ENCODE measurements around the gene MYH2. TPM values are rescaled to one million over a fixed set of nuclear protein-coding genes. Genes with fewer than 3 reads are reported as not detected.

Gene MYH2
- total RNA-seq (2022) (not detected in 2 replicates), Bru-seq, nascent RNA (not detected), BruChase-seq, experiment 1, labeled RNA remaining after a 6-hour chase (percentile 4 among the genes with signal in this experiment), BruChase-seq, experiment 2, labeled RNA remaining after a 2-hour chase (not detected)
- long read RNA-seq = 0 reads

DNA sequence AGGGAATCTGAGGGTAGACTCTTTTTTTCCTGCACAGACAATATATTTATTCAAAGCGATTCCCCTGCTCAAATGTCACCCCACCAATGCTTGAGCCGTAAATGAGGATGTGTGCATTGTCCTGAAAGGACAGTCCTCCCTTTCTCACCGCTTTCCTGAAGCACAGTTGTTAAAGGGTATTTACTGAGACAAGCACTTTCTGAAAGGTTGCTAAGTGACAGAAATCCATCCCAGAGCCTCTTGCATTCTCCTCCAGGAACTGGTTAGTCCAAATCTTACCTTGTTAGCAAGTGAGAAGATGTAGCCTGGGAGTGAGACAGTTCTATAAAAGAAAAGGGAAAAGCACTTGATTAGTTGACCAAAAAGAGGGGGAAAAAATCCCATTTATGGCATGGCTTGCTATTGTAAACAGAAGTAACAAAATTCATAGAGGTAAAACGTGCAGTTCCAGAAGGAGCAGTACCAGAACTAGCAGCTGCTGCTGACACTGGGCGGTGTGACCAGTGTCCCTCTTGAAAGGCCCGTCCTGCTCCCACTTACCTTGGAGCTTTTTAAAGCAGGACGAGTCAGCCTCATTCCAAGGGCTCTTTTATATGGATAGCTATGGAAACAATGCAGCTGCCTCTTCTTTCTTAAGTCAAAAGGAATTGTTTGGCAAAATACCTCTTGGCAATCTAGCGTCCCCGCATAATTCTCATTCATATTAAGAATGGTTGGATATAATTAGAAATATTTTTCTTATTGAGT, at the start of gene MYH2:
TSS of gene MYH2 (minus strand) at position 563 of the 747 bp plus-strand sequence. CDS start 1,738 bp downstream, outside the sequence.
- TF ChIP-seq, protein P1, sequence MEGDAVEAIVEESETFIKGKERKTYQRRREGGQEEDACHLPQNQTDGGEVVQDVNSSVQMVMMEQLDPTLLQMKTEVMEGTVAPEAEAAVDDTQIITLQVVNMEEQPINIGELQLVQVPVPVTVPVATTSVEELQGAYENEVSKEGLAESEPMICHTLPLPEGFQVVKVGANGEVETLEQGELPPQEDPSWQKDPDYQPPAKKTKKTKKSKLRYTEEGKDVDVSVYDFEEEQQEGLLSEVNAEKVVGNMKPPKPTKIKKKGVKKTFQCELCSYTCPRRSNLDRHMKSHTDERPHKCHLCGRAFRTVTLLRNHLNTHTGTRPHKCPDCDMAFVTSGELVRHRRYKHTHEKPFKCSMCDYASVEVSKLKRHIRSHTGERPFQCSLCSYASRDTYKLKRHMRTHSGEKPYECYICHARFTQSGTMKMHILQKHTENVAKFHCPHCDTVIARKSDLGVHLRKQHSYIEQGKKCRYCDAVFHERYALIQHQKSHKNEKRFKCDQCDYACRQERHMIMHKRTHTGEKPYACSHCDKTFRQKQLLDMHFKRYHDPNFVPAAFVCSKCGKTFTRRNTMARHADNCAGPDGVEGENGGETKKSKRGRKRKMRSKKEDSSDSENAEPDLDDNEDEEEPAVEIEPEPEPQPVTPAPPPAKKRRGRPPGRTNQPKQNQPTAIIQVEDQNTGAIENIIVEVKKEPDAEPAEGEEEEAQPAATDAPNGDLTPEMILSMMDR (IDR thresholded peaks at IDR 0.05; ENCODE audit: unreplicated experiment) = no peak
- intact Hi-C loops (cut with micrococcal nuclease) = no loop called here
- Mint-ChIP-seq H3K27me3 (ENCODE audit: insufficient read depth, unreplicated experiment) (no peaks in the 10 kb centered on the region), H3K36me3 (ENCODE audit: insufficient read depth, unreplicated experiment) (no peaks in the 10 kb centered on the region), H3K9me3 (ENCODE audit: unreplicated experiment) (no peaks in the 10 kb centered on the region), H3K4me3 (ENCODE audit: unreplicated experiment) (no peak within 1 kb of the TSS), H3K4me1 (ENCODE audit: insufficient read depth, unreplicated experiment) (no peaks in the 10 kb centered on the region), H3K27ac (ENCODE audit: low read depth, unreplicated experiment) (no peak within 1 kb of the TSS)
- no TSS peak for BruUV-seq (replicated peaks)
- ChIA-PET CTCF (no interaction called here), POLR2A (no interaction called here)
- DNase-seq (ENCODE audit: unreplicated experiment) = no peak

GRCh38 chr17:10598621-10599020, 49.2 kb upstream of the MYH2 start:
- Mint-ChIP-seq H3K9me3 (ENCODE audit: unreplicated experiment) (no peaks in the 10 kb centered on the region), H3K36me3 (ENCODE audit: insufficient read depth, unreplicated experiment) (no peaks in the 10 kb centered on the region), H3K27ac (ENCODE audit: low read depth, unreplicated experiment) (no peak overlapping the region), H3K4me3 (ENCODE audit: unreplicated experiment) (no peak overlapping the region), H3K27me3 (ENCODE audit: insufficient read depth, unreplicated experiment) (peaks cover 45% of the 10 kb centered on the region), H3K4me1 (ENCODE audit: insufficient read depth, unreplicated experiment) (no peaks in the 10 kb centered on the region)
- intact Hi-C loops (cut with micrococcal nuclease) = no loop called here
- DNase-seq (ENCODE audit: unreplicated experiment) = no peak
- TF ChIP-seq, protein P1 (IDR thresholded peaks at IDR 0.05; ENCODE audit: unreplicated experiment) = no peak
- BruUV-seq (replicated peaks) = no TSS peak
- ChIA-PET CTCF (interaction anchor here (9.5 kb wide), 1 partner anchor 17 kb away, joined by 104 read pairs; no protein-coding TSS in a partner anchor), POLR2A (no interaction called here)

GRCh38 chr17:10589553-10590145, 40.2 kb upstream of the MYH2 start:
- no peak for DNase-seq (ENCODE audit: unreplicated experiment)
- TF ChIP-seq, protein P1 (IDR thresholded peaks at IDR 0.05; ENCODE audit: unreplicated experiment) = no peak
- no peak overlapping the region for H3K4me3 Mint-ChIP-seq (ENCODE audit: unreplicated experiment)
- no peaks in the 10 kb centered on the region for H3K9me3 Mint-ChIP-seq (ENCODE audit: unreplicated experiment)
- peaks cover 42% of the 10 kb centered on the region for H3K27me3 Mint-ChIP-seq (ENCODE audit: insufficient read depth, unreplicated experiment)
- POLR2A ChIA-PET = interaction anchor here (1.1 kb wide), 1 partner anchor 70 kb away, joined by 3 read pairs; no protein-coding TSS in a partner anchor
- intact Hi-C loops (cut with micrococcal nuclease) = no loop called here
- H3K36me3 Mint-ChIP-seq (ENCODE audit: insufficient read depth, unreplicated experiment) = peaks cover 6% of the 10 kb centered on the region
- no TSS peak for BruUV-seq (replicated peaks)
- H3K4me1 Mint-ChIP-seq (ENCODE audit: insufficient read depth, unreplicated experiment) = no peaks in the 10 kb centered on the region
- CTCF ChIA-PET = interaction anchor here (0.6 to 3.5 kb wide), 3 partner anchors 10 to 263 kb away, joined by 3 to 29 read pairs (median 3); no protein-coding TSS in a partner anchor
- no peak overlapping the region for H3K27ac Mint-ChIP-seq (ENCODE audit: low read depth, unreplicated experiment)

DNA sequence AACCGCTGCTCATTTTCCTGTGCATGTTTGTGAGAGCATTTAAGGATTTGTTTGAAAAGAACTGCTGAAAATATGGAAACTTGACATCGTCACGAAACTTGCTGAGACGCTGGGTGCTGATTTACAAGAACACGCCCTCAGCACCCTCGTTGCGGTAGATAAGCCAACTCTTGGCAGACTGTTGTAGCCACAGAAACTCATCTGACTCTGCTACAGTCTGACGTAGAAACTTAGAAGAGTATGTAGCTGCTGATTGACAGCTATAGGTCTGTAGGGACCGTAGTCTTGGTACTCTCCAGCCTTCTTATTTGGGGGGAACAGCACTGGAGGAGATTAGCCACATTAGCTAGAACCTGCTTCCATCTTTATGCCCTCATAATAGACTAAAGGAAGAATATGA, 36.1 kb upstream of the MYH2 start:
- no peak for DNase-seq (ENCODE audit: unreplicated experiment)
- Mint-ChIP-seq H3K4me1 (ENCODE audit: insufficient read depth, unreplicated experiment) (no peaks in the 10 kb centered on the region), H3K27ac (ENCODE audit: low read depth, unreplicated experiment) (no peak overlapping the region), H3K36me3 (ENCODE audit: insufficient read depth, unreplicated experiment) (peaks cover 6% of the 10 kb centered on the region), H3K4me3 (ENCODE audit: unreplicated experiment) (no peak overlapping the region), H3K9me3 (ENCODE audit: unreplicated experiment) (no peaks in the 10 kb centered on the region), H3K27me3 (ENCODE audit: insufficient read depth, unreplicated experiment) (peaks cover 40% of the 10 kb centered on the region)
- POLR2A ChIA-PET = no interaction called here
- BruUV-seq (replicated peaks) = no TSS peak
- intact Hi-C loops (cut with micrococcal nuclease) = no loop called here
- TF ChIP-seq, protein P1 (IDR thresholded peaks at IDR 0.05; ENCODE audit: unreplicated experiment) = no peak
- CTCF ChIA-PET = interaction anchor here (1.2 kb wide), 1 partner anchor 30 kb away, joined by 3 read pairs; no protein-coding TSS in a partner anchor

All from MCF 10A (cell line).